ACHN (cell line): ENCODE results near the gene HBEGF.

Experiments
- DNase-seq: peaks from one replicate; pipeline ENCODE4 v3.0.0-alpha.2; 2015
- in situ Hi-C: cut with HindIII; loops from 2 replicates; pipeline ENCODE4 v1.10.0; 2017; ENCODE audit warnings: low sequenced_read_pairs, low pct_ligation_motif_present, low pct_unique_long_range_greater_than_20kb

HBEGF gene

GRCh38 chr5:140318792-140319191, 27.6 kb downstream of the HBEGF start:
- DNase-seq: no peak
- in situ Hi-C loops: no loop called here

GRCh38 chr5:140317859-140318258, 28.5 kb downstream of the HBEGF start:
- in situ Hi-C loops: no loop called here
- peak; percentile 74 for DNase-seq

GRCh38 chr5:140312791-140313189, 33.6 kb downstream of the HBEGF start:
- in situ Hi-C loops: no loop called here

DNA sequence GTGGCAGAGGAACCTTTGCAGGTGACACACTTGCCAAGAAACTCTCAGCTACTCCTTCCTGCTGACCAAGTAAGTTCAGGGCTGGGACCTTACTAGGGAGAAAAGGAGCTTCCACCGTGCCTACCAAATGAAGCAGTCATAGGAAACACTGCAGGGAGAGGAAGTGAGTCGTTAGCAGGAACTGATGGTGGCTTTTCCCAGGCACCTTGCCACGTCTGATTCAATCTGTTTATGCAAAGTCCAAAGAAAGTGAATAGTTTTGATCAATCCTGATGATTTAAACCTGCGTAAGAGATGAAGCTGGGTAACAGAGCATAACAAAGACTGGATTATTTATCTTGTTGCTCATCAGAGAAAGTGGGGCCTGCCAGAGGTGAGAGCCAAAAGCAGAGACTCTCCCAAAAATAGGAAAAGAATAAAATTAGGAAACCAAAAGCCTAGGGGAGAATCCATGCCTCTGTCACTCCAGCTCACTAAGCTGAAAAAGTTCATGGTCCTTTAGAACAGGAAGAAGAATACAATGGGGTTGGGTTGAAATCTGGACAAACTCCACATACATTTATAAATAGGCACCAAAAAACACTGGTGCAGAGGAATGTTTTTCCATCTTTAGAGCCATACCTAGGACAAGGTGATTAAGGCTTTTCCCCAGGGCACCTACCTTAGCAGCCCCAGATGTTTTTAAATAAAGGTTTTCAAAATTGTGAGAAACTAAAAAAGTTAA, 34.2 kb downstream of the HBEGF start:
- in situ Hi-C loops: no loop called here
- peak; percentile 57 for DNase-seq

More at GRCh38 chr5:140312791-140313189, 33.6 kb downstream of the HBEGF start:
- DNase-seq: no peak

DNA sequence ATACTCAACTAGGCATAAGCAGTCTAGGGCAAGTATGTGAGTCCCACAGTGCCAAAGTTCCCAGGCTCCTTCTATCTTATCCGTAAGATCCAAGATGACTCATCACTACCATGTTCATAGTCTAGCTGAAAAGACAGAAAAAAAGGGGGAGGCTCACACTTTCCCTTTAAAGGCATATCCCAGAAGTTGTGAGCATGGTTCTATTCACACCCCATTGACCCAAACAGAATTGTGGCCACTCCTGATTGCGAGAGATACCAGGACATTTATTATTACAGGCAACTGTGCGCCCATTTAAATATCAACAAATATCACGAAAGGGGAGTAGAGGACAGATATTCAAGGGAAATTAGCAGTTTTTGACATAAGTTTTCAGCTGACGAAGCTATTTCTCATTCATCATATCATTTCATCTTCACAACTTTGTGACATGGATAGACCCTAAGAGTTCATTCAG, 35.4 kb downstream of the HBEGF start:
- in situ Hi-C loops: no loop called here
- peak; percentile 83 for DNase-seq

DNA sequence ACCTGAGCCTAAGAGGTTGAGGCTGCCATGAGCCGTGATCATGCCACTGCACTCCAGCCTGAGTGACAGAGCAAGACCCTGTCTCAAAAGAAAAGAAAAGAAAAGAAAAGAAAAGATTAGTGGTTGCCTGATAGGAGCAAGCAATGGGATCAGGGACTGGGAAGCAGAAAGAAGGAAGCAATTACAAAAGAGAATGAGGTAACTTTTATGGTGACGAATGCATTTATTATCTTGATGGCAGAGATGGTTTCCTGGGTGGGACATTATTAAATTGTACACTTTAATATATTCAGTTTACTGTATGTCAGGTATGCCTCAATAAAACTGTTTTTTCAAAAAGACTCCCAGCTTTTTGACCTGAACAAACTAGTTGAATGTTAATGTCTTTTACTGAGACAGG, 36.0 kb downstream of the HBEGF start:
- DNase-seq: no peak
- in situ Hi-C loops: no loop called here

GRCh38 chr5:140309706-140310249, 36.6 kb downstream of the HBEGF start:
- no peak for DNase-seq
- in situ Hi-C loops: no loop called here

DNA sequence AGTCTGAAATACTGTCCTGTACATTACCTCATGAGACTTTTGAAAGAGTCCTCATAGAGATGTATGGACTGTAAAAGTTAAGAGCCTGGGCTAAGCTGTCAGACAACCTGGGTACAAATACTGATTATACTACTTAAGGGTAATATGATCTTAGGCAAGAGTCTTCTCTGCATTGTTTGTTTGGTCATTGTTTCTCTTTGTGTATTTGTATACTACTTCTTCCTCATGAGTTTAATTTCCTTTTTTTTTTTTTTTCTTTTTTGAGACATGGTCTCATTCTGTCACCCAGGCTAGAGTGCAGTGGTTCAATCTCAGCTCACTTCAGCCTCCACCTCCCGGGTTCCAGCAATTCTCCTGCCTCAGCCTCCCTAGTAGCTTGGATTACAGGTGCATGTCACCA, 40.9 kb downstream of the HBEGF start:
- in situ Hi-C loops: no loop called here
- no peak for DNase-seq

DNA sequence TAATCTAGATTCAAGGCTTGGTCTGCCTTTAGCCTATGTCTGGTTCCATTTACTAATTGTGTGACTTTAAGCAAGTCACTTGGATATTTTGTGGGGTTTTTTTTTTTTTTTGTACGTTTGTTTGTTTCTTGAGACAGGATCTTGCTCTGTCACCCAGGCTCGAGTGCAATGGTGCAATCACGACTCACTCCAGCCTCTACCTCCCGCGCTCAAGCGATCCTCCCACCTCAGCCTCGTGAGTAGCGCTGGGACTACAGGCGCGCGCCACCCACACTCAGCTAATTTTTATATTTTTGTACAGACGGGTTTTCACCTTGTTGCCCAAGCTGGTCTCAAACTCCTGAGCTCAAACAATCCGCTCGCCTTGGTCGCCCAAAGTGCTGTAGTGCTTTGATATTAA, 42.4 kb downstream of the HBEGF start:
- no peak for DNase-seq
- in situ Hi-C loops: no loop called here

GRCh38 chr5:140302786-140303639, 43.4 kb downstream of the HBEGF start, which contains the start of gene PFDN1:
Gene PFDN1 (minus strand): TSS chr5:140303101. CDS start chr5:140303073, 28 bp downstream.
- peak; percentile 93 for DNase-seq
- in situ Hi-C loops: no loop called here

- in situ Hi-C loops: no loop called here
- no peak for DNase-seq
Observed at GRCh38 chr5:140301136-140301535, 45.3 kb downstream of the HBEGF start.

- in situ Hi-C loops: no loop called here
- no peak for DNase-seq
Observed at GRCh38 chr5:140299056-140299455, 47.3 kb downstream of the HBEGF start.

- in situ Hi-C loops: no loop called here
- peak; percentile 86 for DNase-seq
Observed at GRCh38 chr5:140298183-140298601, 48.2 kb downstream of the HBEGF start.

DNA sequence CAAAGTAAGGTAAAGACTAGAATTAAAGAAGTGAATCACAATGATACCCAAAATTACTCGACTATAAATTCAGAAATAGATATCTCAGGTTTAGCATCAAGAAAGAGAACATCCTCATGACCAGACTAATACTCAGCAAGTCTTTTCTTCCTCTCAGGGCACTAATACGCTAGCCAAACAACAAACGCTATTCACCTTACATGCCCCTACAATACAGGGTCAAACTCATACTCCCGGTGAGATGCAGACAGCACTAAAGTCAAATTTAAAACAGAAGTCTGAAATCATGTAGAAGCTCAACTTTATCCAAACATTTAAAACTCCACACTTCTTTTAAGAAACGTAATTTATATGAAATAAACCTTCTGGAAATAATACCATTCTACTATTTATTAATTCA, 49.1 kb downstream of the HBEGF start:
- in situ Hi-C loops: no loop called here
- DNase-seq: no peak

DNA sequence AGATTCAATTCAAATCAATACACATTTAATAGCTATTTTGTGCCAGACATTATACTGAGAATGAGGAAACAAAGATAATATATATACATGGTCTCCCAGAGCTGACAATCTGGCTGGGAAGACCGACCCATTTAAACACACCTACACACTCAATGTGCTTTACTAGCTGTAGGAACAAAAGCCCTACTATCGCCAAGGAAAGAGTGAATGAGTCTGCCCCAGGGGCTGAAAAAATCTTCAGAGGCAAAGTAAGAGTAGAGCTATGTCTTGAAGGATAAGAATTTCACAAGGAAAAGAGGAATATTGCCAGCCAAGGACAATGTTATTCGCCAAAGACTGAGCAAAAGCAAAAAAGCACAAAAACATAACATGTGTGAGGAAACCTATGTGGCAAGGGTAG, 50.1 kb downstream of the HBEGF start:
- in situ Hi-C loops: no loop called here
- DNase-seq: no peak

DNA sequence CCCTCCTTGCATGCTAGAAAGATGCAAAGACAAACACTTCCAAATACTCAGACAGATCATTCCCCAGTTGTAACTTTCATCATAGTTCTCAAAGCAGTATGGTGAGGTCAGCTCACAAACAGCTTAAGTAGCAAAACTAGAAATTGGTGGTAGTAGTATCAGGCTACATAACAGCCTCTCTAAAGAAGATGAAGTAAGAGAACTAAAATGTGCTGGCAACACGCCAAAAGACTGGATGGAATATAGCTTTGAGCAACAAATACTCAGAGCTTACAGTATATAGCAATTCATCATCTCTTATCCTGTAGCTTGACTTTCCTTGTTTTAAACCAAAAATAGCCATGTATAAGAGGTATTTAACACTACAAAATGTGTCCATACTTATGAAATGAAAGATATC, 51.0 kb downstream of the HBEGF start:
- DNase-seq: peak; percentile 85
- in situ Hi-C loops: no loop called here

DNA sequence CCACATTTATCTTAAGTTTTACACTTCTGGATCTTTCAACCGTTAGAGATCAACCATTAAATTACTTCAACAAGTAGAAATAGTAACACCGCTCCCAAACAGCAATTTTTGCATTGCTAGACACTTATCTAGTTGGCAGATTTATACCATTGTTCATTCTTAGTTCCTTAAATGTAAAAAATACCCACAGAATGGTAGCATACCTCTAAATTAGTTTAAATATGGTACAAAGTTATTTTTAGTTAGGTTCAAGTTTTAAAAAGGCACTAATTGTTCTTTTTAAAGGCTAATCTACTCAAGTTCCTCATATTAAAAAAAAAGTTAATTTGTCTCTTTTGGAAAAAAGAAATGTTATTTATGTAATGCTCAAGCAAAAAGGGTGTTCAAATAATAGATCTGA, 51.6 kb downstream of the HBEGF start:
- no peak for DNase-seq
- in situ Hi-C loops: no loop called here

DNA sequence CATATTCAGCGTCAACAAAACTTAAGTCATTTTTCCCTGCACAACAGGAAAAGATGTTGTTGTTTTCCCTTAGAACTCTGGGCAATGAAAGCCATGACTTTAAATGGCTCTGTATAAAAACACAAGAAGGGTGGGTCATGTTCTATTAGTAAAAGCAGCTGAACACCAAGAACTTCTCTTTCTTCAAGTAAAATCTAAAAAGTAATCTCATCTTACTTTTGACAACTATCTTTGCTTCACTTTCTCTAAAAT, 52.6 kb downstream of the HBEGF start:
- DNase-seq: no peak
- in situ Hi-C loops: no loop called here

- DNase-seq: no peak
- in situ Hi-C loops: no loop called here
Observed at GRCh38 chr5:140293091-140293848, 53.1 kb downstream of the HBEGF start.
